ENCODE data around the gene KRTAP5-11.

Gene KRTAP5-11

GRCh38 chr11:71566081-71566620 lies 16.5 kb downstream of the KRTAP5-11 start:
- TF ChIP-seq CTCF (IDR thresholded peaks at IDR 0.05; ENCODE audit: borderline replicate concordance, insufficient read depth, low read depth, low read length): no peak
- no peak overlapping the region for H3K4me3 ChIP-seq (ENCODE audit: low read depth, low read length)

DNA sequence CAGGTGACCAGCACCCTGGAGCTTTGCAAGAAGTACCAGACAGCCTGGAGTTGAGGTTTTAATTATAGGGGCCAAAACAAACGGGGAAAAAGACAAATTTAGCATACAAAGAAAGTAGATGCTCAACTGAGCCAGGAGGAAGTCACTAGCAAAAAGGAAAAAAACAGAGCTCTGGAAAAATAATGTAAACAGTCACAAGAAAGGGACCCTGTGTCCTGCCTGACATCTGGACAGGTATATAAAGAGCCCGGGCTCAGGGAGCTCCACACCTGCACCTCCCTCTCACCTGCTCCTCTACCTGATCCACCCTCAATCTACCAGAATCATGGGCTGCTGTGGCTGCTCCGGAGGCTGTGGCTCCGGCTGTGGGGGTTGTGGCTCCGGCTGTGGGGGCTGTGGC lies 17.4 kb downstream of the KRTAP5-11 start, which contains the start of gene KRTAP5-10:
Gene KRTAP5-10, plus strand, starts transcription at position 301 of the 400 bp plus-strand sequence. Its CDS starts 25 bp downstream, at position 326.
- TF ChIP-seq CTCF (IDR thresholded peaks at IDR 0.05; ENCODE audit: borderline replicate concordance, insufficient read depth, low read depth, low read length): no peak
- no peak within 1 kb of the TSS for H3K4me3 ChIP-seq (ENCODE audit: low read depth, low read length)

DNA sequence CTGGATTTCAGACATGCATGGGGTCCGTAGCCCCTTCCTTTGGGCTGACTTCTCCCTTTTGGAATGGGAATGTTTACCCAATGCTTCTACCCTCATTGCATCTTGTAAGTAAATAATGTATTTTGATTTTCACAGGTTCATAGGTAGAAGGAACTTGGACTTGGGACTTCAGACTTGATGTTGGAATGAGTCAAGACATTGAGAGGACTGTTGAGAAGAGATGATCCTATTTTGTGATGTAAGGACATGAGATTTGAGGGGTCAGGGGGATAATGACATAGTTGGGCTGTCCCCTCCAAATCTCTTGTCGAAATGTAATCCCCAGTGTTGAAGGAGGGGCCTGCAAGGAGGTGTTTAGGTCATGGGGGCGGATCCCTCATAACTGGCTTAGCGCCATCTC lies 18.2 kb downstream of the KRTAP5-11 start:
- TF ChIP-seq CTCF (IDR thresholded peaks at IDR 0.05; ENCODE audit: borderline replicate concordance, insufficient read depth, low read depth, low read length): no peak
- no peak overlapping the region for H3K4me3 ChIP-seq (ENCODE audit: low read depth, low read length)

GRCh38 chr11:71563406-71563805 lies 19.3 kb downstream of the KRTAP5-11 start:
- TF ChIP-seq CTCF (IDR thresholded peaks at IDR 0.05; ENCODE audit: borderline replicate concordance, insufficient read depth, low read depth, low read length): peak; percentile 67
- no peak overlapping the region for H3K4me3 ChIP-seq (ENCODE audit: low read depth, low read length)

GRCh38 chr11:71562120-71562519 lies 20.6 kb downstream of the KRTAP5-11 start:
- H3K4me3 ChIP-seq (ENCODE audit: low read depth, low read length): no peak overlapping the region
- TF ChIP-seq CTCF (IDR thresholded peaks at IDR 0.05; ENCODE audit: borderline replicate concordance, insufficient read depth, low read depth, low read length): no peak

- TF ChIP-seq CTCF (IDR thresholded peaks at IDR 0.05; ENCODE audit: borderline replicate concordance, insufficient read depth, low read depth, low read length): no peak
- H3K4me3 ChIP-seq (ENCODE audit: low read depth, low read length): no peak overlapping the region
These were observed 23.7 kb downstream of the KRTAP5-11 start for GRCh38 chr11:71558996-71559395.

- TF ChIP-seq CTCF (IDR thresholded peaks at IDR 0.05; ENCODE audit: borderline replicate concordance, insufficient read depth, low read depth, low read length): no peak
These were observed 25.4 kb downstream of the KRTAP5-11 start for GRCh38 chr11:71557257-71557656.

More at GRCh38 chr11:71557257-71557656, 25.4 kb downstream of the KRTAP5-11 start:
- H3K4me3 ChIP-seq (ENCODE audit: low read depth, low read length): no peak overlapping the region

Data from GM12875 (cell line).